BJ (cell line): Measurements from ENCODE around the gene CFAP298. TPM values are rescaled to one million over a fixed set of nuclear protein-coding genes. Genes with fewer than 3 reads are reported as not detected.
A peak's percentile ranks its signal among the peaks of the same experiment; 100 is the strongest.
"Not testable (repeated sequence)": the region's sequence is repeated elsewhere in the genome, so short reads cannot be mapped to it uniquely, and the experiment has no call there.

Experiments
- CTCF ChIA-PET: fragments of 350-600 bp; formaldehyde crosslinking; extraction: SDS; loops from one replicate; lab custom pipeline; 2021; ENCODE audit warnings: antibody characterized with exemption, inconsistent platforms; lab: Yijun Ruan, JAX
- POLR2A ChIA-PET: fragments of 300-600 bp; sonication (Branson Sonifier 250); formaldehyde crosslinking; extraction: SDS; loops from one replicate; lab custom pipeline; 2021; ENCODE audit warnings: antibody characterized with exemption; lab: Charles Lee
- DNase-seq: peaks from one replicate; pipeline ENCODE4 v3.0.0-alpha.2; 2011; ENCODE audit warnings: low read depth
- H3K27me3 ChIP-seq: 2 replicates; pipeline ENCODE4 v1.6.0; 2011; ENCODE audit warnings: low read length; ENCODE audit not compliant: control insufficient read depth, insufficient read depth
- H3K36me3 ChIP-seq: 2 replicates; pipeline ENCODE4 v1.5.1; 2011; ENCODE audit warnings: low read length; ENCODE audit not compliant: control insufficient read depth, insufficient read depth
- H3K4me3 ChIP-seq: 2 replicates; pipeline ENCODE4 v1.5.1; 2011; ENCODE audit warnings: low read depth, mild to moderate bottlenecking, control low read depth, low read length
- polyA plus RNA-seq: library from polyadenylated mRNA; depleted of rRNA; stranded (reverse); fragments of >200 nt; gene quantifications from 2 replicates; pipeline ENCODE4 v1.2.3, GENCODE V29; 2011
- TF ChIP-seq, protein P1 (sequence below): IDR thresholded peaks from 2 replicates; pipeline ENCODE4 v1.5.1; 2011; ENCODE audit warnings: low read depth, mild to moderate bottlenecking, control low read depth, inconsistent platforms, low read length, moderate library complexity; ENCODE audit not compliant: insufficient read depth

The CFAP298 gene
- polyA plus RNA-seq, 1 experiment = 16.4 TPM

DNA sequence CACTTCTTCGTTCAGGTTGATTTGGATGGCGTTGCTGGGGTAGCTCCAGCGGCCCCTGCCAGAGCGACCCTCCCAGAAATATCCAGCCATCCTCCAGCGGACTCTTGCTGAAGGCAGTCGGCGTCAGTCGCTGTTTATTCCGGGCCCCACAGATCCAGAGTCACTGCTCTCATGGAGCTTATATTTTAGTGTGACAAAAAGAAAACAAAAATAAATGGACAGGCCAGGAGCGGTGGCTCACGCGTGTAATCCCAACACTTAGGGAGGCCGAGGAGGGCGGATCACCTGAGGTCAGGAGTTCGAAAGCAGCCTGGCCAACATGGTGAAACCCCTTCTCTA is 791 bp upstream of the CFAP298 start:
- H3K4me3 ChIP-seq = peak overlapping the region; percentile 92
- TF ChIP-seq, protein P1, sequence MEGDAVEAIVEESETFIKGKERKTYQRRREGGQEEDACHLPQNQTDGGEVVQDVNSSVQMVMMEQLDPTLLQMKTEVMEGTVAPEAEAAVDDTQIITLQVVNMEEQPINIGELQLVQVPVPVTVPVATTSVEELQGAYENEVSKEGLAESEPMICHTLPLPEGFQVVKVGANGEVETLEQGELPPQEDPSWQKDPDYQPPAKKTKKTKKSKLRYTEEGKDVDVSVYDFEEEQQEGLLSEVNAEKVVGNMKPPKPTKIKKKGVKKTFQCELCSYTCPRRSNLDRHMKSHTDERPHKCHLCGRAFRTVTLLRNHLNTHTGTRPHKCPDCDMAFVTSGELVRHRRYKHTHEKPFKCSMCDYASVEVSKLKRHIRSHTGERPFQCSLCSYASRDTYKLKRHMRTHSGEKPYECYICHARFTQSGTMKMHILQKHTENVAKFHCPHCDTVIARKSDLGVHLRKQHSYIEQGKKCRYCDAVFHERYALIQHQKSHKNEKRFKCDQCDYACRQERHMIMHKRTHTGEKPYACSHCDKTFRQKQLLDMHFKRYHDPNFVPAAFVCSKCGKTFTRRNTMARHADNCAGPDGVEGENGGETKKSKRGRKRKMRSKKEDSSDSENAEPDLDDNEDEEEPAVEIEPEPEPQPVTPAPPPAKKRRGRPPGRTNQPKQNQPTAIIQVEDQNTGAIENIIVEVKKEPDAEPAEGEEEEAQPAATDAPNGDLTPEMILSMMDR = no peak
- H3K27me3 ChIP-seq = peaks cover 2% of the 10 kb centered on the region; the same call in 1 of the 2 replicates
- ChIA-PET POLR2A (no interaction called here), CTCF (interaction anchor here (1.6 to 2.0 kb wide), 2 partner anchors 12 to 14 kb away, joined by 6 to 11 read pairs; no protein-coding TSS in a partner anchor)
- no peak for DNase-seq
- H3K36me3 ChIP-seq = peaks cover 2% of the 10 kb centered on the region; the same call in 1 of the 2 replicates

DNA sequence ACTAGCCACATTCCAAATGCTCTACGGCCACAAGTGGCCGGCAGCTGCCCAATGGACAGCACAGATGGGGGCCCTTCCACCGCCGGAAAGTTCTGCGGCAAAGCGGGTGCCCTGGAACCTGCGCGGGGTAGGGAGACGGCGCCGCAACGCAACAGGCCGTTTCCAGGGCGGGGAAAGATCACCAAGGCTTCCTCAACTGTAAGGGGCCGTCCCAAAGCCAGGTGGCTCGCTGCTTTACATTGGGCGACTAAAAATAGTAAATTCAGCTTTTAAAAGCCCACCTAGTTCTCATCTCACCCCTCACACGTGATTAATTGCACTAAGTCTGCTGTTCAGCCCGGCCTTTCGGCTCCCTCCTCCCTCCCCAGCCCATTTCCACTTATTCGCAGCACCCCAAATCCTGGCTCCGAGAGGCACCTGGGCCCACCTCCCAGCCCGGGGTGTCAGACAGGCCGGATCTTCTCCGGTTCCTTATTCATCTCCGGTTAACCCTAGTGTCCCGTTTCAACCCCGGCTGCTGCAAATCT is 643 bp downstream of the CFAP298 start:
- ChIA-PET CTCF (interaction anchor here (1.0 to 2.0 kb wide), 3 partner anchors 11 to 209 kb away, joined by 3 to 6 read pairs (median 6); no protein-coding TSS in a partner anchor), POLR2A (no interaction called here)
- no peak for DNase-seq
- TF ChIP-seq, protein P1 = no peak
- H3K27me3 ChIP-seq = peaks cover 2% of the 10 kb centered on the region; the same call in 1 of the 2 replicates
- peaks cover 4% of the 10 kb centered on the region; the same call in 1 of the 2 replicates for H3K36me3 ChIP-seq
- peak overlapping the region; percentile 92 for H3K4me3 ChIP-seq

DNA sequence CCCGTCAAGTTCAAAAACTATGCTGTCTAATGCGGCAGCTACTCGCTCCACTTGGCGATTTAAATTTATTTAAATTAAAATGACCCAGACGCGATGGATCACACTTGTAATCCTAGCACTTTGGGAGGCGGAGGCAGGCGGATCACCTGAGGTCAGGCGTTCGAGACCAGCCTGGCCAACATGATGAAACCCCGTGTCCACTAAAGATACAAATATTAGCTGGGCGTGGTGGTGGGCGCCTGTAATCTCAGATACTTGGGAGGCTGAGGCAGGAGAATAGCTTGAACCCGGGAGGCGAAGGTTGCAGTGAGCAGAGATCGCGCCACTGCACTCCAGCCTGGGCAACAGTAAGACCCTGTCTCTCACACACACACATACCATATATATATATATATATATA is 1.2 kb downstream of the CFAP298 start:
- H3K4me3 ChIP-seq = peak overlapping the region; percentile 16; the same call in 1 of the 2 replicates
- H3K27me3 ChIP-seq, H3K36me3 ChIP-seq, POLR2A ChIA-PET, DNase-seq: not testable (repeated sequence)
- CTCF ChIA-PET = interaction anchor here (1.0 to 2.0 kb wide), 3 partner anchors 10 to 209 kb away, joined by 3 to 6 read pairs (median 6); no protein-coding TSS in a partner anchor

DNA sequence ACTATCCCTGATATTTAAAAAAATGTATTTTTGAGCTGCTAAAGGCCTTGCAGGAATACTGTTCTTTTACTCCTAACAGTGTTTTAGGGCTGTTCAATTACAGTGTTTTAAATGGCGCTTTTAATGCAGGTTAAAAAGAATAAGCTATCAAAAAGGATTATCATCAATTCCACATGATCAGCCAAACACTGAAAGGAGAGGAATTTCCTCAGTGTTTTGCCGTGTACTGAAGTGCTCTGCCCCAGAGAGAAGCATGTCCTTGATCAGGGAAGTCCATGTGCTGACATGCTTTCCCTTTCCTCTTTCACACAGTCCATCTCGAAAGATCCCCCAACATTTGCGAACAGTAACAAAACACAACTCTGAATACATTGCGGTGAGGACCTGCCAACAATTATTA is 3.3 kb downstream of the CFAP298 start:
- ChIA-PET POLR2A (no interaction called here), CTCF (interaction anchor here (1.4 to 2.5 kb wide), 2 partner anchors 8 to 39 kb away, joined by 4 to 12 read pairs; no protein-coding TSS in a partner anchor)
- H3K4me3 ChIP-seq = no peak overlapping the region
- H3K36me3 ChIP-seq = peaks cover 11% of the 10 kb centered on the region
- no peak for DNase-seq
- no peaks in the 10 kb centered on the region for H3K27me3 ChIP-seq
- TF ChIP-seq, protein P1 = no peak

DNA sequence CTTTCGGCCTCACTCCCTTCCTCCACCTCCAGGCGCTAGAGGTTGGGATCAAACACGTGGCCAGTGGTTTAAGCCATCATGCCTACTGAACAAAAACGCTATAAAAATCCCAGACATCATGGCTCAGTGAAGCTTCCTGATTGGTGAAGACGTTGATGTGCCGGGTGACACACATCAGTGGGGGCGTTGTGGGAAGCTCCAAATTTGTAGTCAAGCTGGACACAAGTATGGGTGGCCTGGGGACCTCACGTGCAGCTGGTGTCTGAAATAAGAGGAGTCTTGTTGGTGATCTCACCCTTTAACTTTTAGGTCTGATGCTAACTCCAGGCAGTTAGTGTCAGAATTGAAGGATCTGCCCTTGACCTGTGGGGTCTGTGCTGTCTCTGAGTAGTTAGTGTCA is 6.7 kb downstream of the CFAP298 start:
- TF ChIP-seq, protein P1 = no peak
- no peak overlapping the region for H3K4me3 ChIP-seq
- CTCF ChIA-PET = interaction anchor here (0.7 to 1.5 kb wide), 5 partner anchors 11 to 199 kb away, joined by 3 to 7 read pairs (median 4); no protein-coding TSS in a partner anchor
- no peak for DNase-seq
- no peaks in the 10 kb centered on the region for H3K27me3 ChIP-seq
- peaks cover 20% of the 10 kb centered on the region for H3K36me3 ChIP-seq
- POLR2A ChIA-PET = no interaction called here
